ENCODE measurements around the gene NFKB2. TPM values are rescaled to one million over a fixed set of nuclear protein-coding genes. Genes with fewer than 3 reads are reported as not detected.
A peak's percentile ranks its signal among the peaks of the same experiment; 100 is the strongest.

NFKB2 gene
- total and polyA plus RNA-seq, 8 donors = 17.0 to 58.0 (median 26.5) TPM

- Histone ChIP-seq H3K36me3 (no peaks in the 10 kb centered on the region), H3K9me3 (no peaks in the 10 kb centered on the region), H3K27ac (no peak overlapping the region), H3K4me1 (peaks cover 0 to 13% (median 0%) of the 10 kb centered on the region in 3 donors), H3K27me3 (peaks cover 0 to 14% (median 0%) of the 10 kb centered on the region in 4 donors), H3K4me3 (no peak overlapping the region)
- no peak for ATAC-seq
- WGBS, 2 donors = 67 to 70% methylated on average over 9 of the region's 9 CpGs
- DNase-seq = peak in 1 of 6 donors; percentile 61
- no peak for FAIRE-seq
- intact Hi-C loops (cut with DNase I) = no loop called here
- TF ChIP-seq, protein P1, sequence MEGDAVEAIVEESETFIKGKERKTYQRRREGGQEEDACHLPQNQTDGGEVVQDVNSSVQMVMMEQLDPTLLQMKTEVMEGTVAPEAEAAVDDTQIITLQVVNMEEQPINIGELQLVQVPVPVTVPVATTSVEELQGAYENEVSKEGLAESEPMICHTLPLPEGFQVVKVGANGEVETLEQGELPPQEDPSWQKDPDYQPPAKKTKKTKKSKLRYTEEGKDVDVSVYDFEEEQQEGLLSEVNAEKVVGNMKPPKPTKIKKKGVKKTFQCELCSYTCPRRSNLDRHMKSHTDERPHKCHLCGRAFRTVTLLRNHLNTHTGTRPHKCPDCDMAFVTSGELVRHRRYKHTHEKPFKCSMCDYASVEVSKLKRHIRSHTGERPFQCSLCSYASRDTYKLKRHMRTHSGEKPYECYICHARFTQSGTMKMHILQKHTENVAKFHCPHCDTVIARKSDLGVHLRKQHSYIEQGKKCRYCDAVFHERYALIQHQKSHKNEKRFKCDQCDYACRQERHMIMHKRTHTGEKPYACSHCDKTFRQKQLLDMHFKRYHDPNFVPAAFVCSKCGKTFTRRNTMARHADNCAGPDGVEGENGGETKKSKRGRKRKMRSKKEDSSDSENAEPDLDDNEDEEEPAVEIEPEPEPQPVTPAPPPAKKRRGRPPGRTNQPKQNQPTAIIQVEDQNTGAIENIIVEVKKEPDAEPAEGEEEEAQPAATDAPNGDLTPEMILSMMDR (IDR thresholded peaks at IDR 0.05) = no peak
Measured at GRCh38 chr10:102416283-102416682, 20.8 kb downstream of the NFKB2 start.

- Histone ChIP-seq H3K9me3 (no peaks in the 10 kb centered on the region), H3K27me3 (peaks cover 0 to 11% (median 0%) of the 10 kb centered on the region in 4 donors), H3K4me1 (peaks cover 0 to 13% (median 0%) of the 10 kb centered on the region in 3 donors), H3K27ac (no peak overlapping the region), H3K36me3 (no peaks in the 10 kb centered on the region), H3K4me3 (no peak overlapping the region)
- intact Hi-C loops (cut with DNase I) = no loop called here
- TF ChIP-seq, protein P1 (IDR thresholded peaks at IDR 0.05) = no peak
- peak in 1 of 6 donors; percentile 71 for DNase-seq
- 66 to 78% methylated on average over 18 to 20 of the region's 20 CpGs for WGBS, 2 donors
- FAIRE-seq = no peak
- no peak for ATAC-seq
Measured at GRCh38 chr10:102416695-102417094, 21.2 kb downstream of the NFKB2 start.

DNA sequence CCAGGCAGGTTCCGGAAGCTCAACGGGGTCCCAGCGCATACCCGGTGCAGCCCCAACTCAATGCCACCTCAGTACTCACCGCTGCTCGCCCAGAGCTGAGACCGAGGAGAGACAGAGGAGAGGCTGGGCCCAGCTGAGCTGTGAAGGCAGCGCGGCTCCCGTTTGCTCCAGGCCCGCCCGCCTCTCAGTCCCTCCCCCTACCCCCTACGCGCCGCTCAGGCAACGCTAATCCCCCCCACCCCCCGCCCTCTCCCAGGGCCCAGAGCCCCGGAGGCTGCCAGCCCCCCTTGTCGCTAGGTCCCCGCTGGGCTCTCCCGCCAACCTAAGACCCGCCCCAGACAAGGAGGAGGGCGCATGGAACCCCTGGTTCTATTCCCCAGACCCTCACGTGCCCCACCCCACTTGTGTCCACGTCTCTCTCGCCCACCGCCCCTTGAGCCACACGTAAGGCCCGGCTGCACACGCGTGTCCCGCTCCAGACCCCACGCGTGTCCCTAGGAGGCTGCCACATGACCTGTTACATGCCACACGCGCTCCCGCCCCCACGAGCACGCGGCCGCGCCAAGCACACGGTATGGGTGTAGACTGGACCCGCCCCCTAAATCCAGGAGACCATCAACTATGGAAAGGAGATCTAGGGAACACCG, 23.2 kb downstream of the NFKB2 start, which contains the start of gene PSD:
PSD (minus strand) TSS at position 164 of the 647 bp plus-strand sequence. CDS start 1,747 bp downstream, outside the sequence.
- no peak within 1 kb of the TSS for H3K27ac ChIP-seq
- H3K36me3 ChIP-seq = peaks cover 0 to 2% (median 0%) of the 10 kb centered on the region in 3 donors
- peaks cover 0 to 6% (median 0%) of the 10 kb centered on the region in 4 donors for H3K27me3 ChIP-seq
- no peaks in the 10 kb centered on the region for H3K9me3 ChIP-seq
- peaks cover 7 to 19% (median 12%) of the 10 kb centered on the region in 3 donors for H3K4me1 ChIP-seq
- FAIRE-seq = no peak
- peak within 1 kb of the TSS; percentile 59 to 77 (median 74) for H3K4me3 ChIP-seq
- DNase-seq = peak in 2 of 6 donors; percentile 35 to 57
- TF ChIP-seq, protein P1 (IDR thresholded peaks at IDR 0.05) = no peak
- intact Hi-C loops (cut with DNase I) = no loop called here
- 5% methylated on average over 33 to 45 of the region's 45 CpGs for WGBS, 2 donors
- no peak for ATAC-seq

DNA sequence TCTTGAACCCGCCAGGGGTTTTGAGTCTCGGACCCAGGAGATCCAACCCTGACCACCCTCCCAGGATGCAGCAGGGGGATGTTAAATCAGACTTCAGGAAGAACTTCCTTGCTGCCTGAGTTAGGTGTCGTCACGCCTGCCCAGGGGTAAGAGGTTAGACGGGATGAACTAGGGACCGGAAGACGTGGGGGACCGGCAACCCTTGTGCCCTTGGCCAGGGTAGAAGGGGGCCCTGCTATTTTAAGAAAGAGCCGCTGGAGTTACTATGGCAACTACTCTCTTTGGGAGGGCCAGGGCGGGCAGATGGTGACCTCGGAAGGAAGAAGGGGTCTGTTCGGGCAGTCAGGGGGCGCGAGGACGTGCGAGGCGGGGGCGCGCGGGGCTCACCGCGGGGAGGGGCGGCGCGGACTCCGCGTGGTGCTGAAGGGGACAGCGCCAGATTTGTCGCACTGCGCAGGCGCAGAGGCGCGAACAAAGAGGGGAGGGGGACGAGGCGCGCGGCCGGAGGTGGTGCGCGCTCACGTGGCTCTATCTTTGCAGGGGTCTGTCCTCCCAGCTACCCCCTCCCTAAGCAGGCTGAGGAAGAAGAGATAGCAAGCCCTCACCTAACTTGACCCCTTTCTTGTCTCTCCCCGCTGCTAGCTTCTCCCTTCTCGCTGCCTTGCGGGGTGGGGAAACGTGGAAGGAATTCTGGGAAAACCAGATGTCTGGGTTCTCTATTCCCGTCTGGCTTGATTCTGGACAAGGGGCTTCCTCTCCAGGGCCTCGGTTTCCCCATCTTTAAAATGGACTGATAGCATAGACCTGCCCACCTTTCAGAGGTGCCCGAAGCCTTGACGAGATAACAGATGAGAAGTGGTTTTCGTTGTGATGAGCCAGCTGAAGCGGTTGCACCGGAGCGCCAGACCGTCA, 24.0 kb downstream of the NFKB2 start:
- Histone ChIP-seq H3K9me3 (no peaks in the 10 kb centered on the region), H3K4me3 (peak overlapping the region; percentile 59 to 77 (median 74)), H3K27me3 (peaks cover 0 to 6% (median 0%) of the 10 kb centered on the region in 4 donors), H3K36me3 (peaks cover 0 to 7% (median 0%) of the 10 kb centered on the region in 3 donors), H3K4me1 (peaks cover 7 to 19% (median 12%) of the 10 kb centered on the region in 3 donors), H3K27ac (peak overlapping the region in 2 of 4 donors; percentile 86 to 93)
- peak in 4 of 6 donors; percentile 72 to 89 (median 82) for DNase-seq
- WGBS, 2 donors = 1% methylated on average over 54 of the region's 54 CpGs
- intact Hi-C loops (cut with DNase I) = no loop called here
- TF ChIP-seq, protein P1 (IDR thresholded peaks at IDR 0.05) = no peak
- FAIRE-seq = no peak
- peak; percentile 12 to 39 (median 24) for ATAC-seq
